HEK293 (cell line): ENCODE data around the gene RPL10A.

Experiments
- CTCF ChIA-PET: fragments of 350-600 bp; formaldehyde crosslinking; extraction: SDS; loops from one replicate; lab custom pipeline; 2021; ENCODE audit warnings: antibody characterized with exemption; lab: Yijun Ruan, JAX
- POLR2A ChIA-PET: fragments of 300-600 bp; formaldehyde crosslinking; extraction: SDS; loops from one replicate; lab custom pipeline; 2020; ENCODE audit warnings: antibody characterized with exemption, inconsistent platforms; lab: Yijun Ruan, JAX
- H3K27ac ChIP-seq: fragments of 200-500 bp; sonication (Bioruptor generic); 2 replicates; pipeline ENCODE4 v1.5.1; 2014; ENCODE audit warnings: low read depth, low read length, control low read depth, inconsistent platforms; ENCODE audit errors: extremely low read depth
- H3K36me3 ChIP-seq, 2 experiments: fragments of 200-500 bp in 1 of 2; sonication (Bioruptor generic) in 1 of 2; 1 replicate in 1 of 2; 2 replicates in 1 of 2; pipeline ENCODE4 v1.5.1; 2014 to 2017; ENCODE audit warnings: inconsistent platforms in 2 of 2, low read length in 2 of 2; ENCODE audit not compliant: control insufficient read depth in 2 of 2, insufficient read depth in 1 of 2
- H3K4me1 ChIP-seq: fragments of 200-500 bp; sonication (Bioruptor generic); 2 replicates; pipeline ENCODE4 v1.5.1; 2014; ENCODE audit warnings: mild to moderate bottlenecking, low read length, inconsistent platforms; ENCODE audit not compliant: control insufficient read depth, insufficient read depth
- H3K4me3 ChIP-seq: 2 replicates; pipeline ENCODE4 v1.5.1; 2011; ENCODE audit warnings: low read depth, mild to moderate bottlenecking, control low read depth, low read length, moderate library complexity
- H3K9me3 ChIP-seq: fragments of 200-500 bp; sonication (Bioruptor generic); 2 replicates; pipeline ENCODE4 v1.5.1; 2014; ENCODE audit warnings: low read depth, low read length, inconsistent platforms; ENCODE audit not compliant: control insufficient read depth, insufficient read depth
- EGR2 ChIP-seq: fragments of 450-650 bp; formaldehyde crosslinking; IDR thresholded peaks from 2 replicates; pipeline ENCODE4 v1.5.1; 2016; ENCODE audit warnings: low read depth, missing biosample characterization, missing genetic modification characterization
- KLF10 ChIP-seq: fragments of 450-650 bp; IDR thresholded peaks from 2 replicates; pipeline ENCODE4 v1.5.1; 2018; ENCODE audit warnings: missing biosample characterization, mild to moderate bottlenecking, missing genetic modification characterization
- KLF7 ChIP-seq: fragments of 450-650 bp; formaldehyde crosslinking; IDR thresholded peaks from 2 replicates; pipeline ENCODE4 v1.5.1; 2016; ENCODE audit warnings: missing biosample characterization, missing genetic modification characterization, borderline replicate concordance
- KLF9 ChIP-seq: fragments of 450-650 bp; formaldehyde crosslinking; IDR thresholded peaks from 2 replicates; pipeline ENCODE4 v1.5.1; 2016; ENCODE audit warnings: missing biosample characterization, missing genetic modification characterization, low read depth
- PRDM1 ChIP-seq: fragments of 450-650 bp; formaldehyde crosslinking; IDR thresholded peaks from 2 replicates; pipeline ENCODE4; 2016; ENCODE audit warnings: missing biosample characterization, missing genetic modification characterization
- REPIN1 ChIP-seq: fragments of 450-650 bp; formaldehyde crosslinking; IDR thresholded peaks from 2 replicates; pipeline ENCODE4 v1.5.1; 2017; ENCODE audit warnings: missing biosample characterization, missing genetic modification characterization, low read depth
- SCRT2 ChIP-seq: fragments of 450-650 bp; formaldehyde crosslinking; IDR thresholded peaks from 2 replicates; pipeline ENCODE4 v1.5.1; 2016; ENCODE audit warnings: missing biosample characterization, missing genetic modification characterization
- SP3 ChIP-seq: fragments of 450-650 bp; formaldehyde crosslinking; IDR thresholded peaks from 2 replicates; pipeline ENCODE4 v1.5.1; 2016; ENCODE audit warnings: missing biosample characterization, missing genetic modification characterization
- SP7 ChIP-seq: fragments of 450-650 bp; formaldehyde crosslinking; IDR thresholded peaks from 2 replicates; pipeline ENCODE4 v1.5.1; 2016; ENCODE audit warnings: missing biosample characterization, missing genetic modification characterization
- TCF7L2 ChIP-seq: IDR thresholded peaks from 2 replicates; pipeline ENCODE4 v1.6.1; 2011; ENCODE audit warnings: low read depth, mild to moderate bottlenecking, inconsistent platforms, low read length, moderate library complexity, borderline replicate concordance
- WT1 ChIP-seq: fragments of 450-650 bp; formaldehyde crosslinking; IDR thresholded peaks from 2 replicates; pipeline ENCODE4 v1.5.1; 2016; ENCODE audit warnings: missing biosample characterization, missing genetic modification characterization
- ZEB2 ChIP-seq: fragments of 450-650 bp; formaldehyde crosslinking; IDR thresholded peaks from 2 replicates; pipeline ENCODE4 v1.5.1; 2016; ENCODE audit warnings: missing biosample characterization, missing genetic modification characterization
- ZFHX2 ChIP-seq: fragments of 450-650 bp; formaldehyde crosslinking; conservative IDR thresholded peaks from 2 replicates; pipeline ENCODE4 v1.5.1; 2016; ENCODE audit warnings: missing biosample characterization, missing genetic modification characterization
- ZFP37 ChIP-seq: fragments of 450-650 bp; formaldehyde crosslinking; IDR thresholded peaks from 2 replicates; pipeline ENCODE4 v1.5.1; 2016; ENCODE audit warnings: missing biosample characterization, missing genetic modification characterization
- ZNF184 ChIP-seq: fragments of 450-650 bp; IDR thresholded peaks from 2 replicates; pipeline ENCODE4 v1.5.1; 2018; ENCODE audit warnings: missing biosample characterization, mild to moderate bottlenecking, missing genetic modification characterization
- ZNF335 ChIP-seq: fragments of 450-650 bp; formaldehyde crosslinking; conservative IDR thresholded peaks from 2 replicates; pipeline ENCODE4 v1.5.1; 2016; ENCODE audit warnings: missing biosample characterization, missing genetic modification characterization
- ZNF341 ChIP-seq: fragments of 450-650 bp; formaldehyde crosslinking; IDR thresholded peaks from 2 replicates; pipeline ENCODE4; 2016; ENCODE audit warnings: low read depth, missing biosample characterization, missing genetic modification characterization
- ZNF366 ChIP-seq: fragments of 450-650 bp; formaldehyde crosslinking; conservative IDR thresholded peaks from 2 replicates; pipeline ENCODE4 v1.5.1; 2016; ENCODE audit warnings: missing biosample characterization, missing genetic modification characterization
- ZNF561 ChIP-seq: fragments of 450-650 bp; IDR thresholded peaks from 2 replicates; pipeline ENCODE4 v1.5.1; 2018; ENCODE audit warnings: missing biosample characterization, missing genetic modification characterization, borderline replicate concordance
- ZNF596 ChIP-seq: fragments of 450-650 bp; IDR thresholded peaks from 2 replicates; pipeline ENCODE4 v1.5.0; 2018; ENCODE audit warnings: missing biosample characterization, mild to moderate bottlenecking, missing genetic modification characterization, moderate library complexity
- ZNF660 ChIP-seq: fragments of 450-650 bp; IDR thresholded peaks from 2 replicates; pipeline ENCODE4 v1.5.1; 2018; ENCODE audit warnings: missing biosample characterization, mild to moderate bottlenecking, missing genetic modification characterization
- ZNF677 ChIP-seq: fragments of 450-650 bp; IDR thresholded peaks from 2 replicates; pipeline ENCODE4 v1.5.0; 2018; ENCODE audit warnings: missing biosample characterization, mild to moderate bottlenecking, missing genetic modification characterization, moderate library complexity
- ZNF76 ChIP-seq: fragments of 450-650 bp; formaldehyde crosslinking; IDR thresholded peaks from 2 replicates; pipeline ENCODE4; 2016; ENCODE audit warnings: low read depth, missing biosample characterization, missing genetic modification characterization, borderline replicate concordance
- ZSCAN30 ChIP-seq: fragments of 450-650 bp; IDR thresholded peaks from 2 replicates; pipeline ENCODE4 v1.5.1; 2018; ENCODE audit warnings: missing biosample characterization, mild to moderate bottlenecking, missing genetic modification characterization, moderate library complexity
- ZXDB ChIP-seq: fragments of 450-650 bp; formaldehyde crosslinking; IDR thresholded peaks from 2 replicates; pipeline ENCODE4 v1.5.1; 2016; ENCODE audit warnings: missing biosample characterization, missing genetic modification characterization
- TF ChIP-seq, protein P1 (sequence below): fragments of 450-650 bp; formaldehyde crosslinking; IDR thresholded peaks from 2 replicates; pipeline ENCODE4 v1.5.1; 2016; ENCODE audit warnings: missing biosample characterization, missing genetic modification characterization

RPL10A gene

DNA sequence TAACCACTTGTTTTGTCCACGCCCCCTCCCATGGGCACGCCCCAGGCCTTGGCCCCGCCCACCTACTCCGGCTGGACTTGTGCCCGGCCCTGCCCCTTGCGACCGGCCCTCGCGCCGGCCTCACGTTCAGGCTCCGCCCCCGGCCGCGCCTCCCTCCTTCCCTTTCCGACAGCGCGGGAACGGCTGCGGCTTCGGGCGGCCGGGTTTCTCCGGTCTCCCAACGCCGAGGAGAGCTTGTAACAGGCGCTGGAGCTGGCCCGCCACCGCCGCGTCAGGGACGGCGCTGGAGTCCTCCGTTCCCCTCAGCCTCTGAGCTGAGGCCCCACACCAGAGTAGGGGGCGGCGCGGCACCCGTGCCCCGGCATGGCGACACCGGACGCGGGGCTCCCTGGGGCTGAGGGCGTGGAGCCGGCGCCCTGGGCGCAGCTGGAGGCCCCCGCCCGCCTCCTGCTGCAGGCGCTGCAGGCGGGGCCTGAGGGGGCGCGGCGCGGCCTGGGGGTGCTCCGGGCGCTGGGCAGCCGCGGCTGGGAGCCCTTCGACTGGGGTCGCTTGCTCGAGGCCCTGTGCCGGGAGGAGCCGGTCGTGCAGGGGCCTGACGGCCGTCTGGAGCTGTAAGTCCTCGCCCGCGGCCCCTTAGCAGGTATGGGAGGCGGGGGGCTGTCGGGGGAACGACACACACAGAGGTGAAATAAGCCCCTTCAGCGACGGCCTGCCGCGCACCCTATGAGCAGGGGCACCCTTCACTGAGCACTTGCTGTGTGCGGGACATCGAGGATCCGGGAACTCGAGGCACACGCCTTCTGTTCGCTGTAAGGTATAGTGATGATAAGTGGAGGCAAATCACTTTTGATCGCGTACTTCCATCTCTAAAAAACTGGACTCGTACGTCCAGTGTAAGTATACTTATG lies 15.8 kb upstream of the RPL10A start, which contains the start of gene FANCE (continued):
- TF ChIP-seq TCF7L2 (no peak), KLF10 (tag by site-specific recombination) (peak; percentile 100), ZXDB (peak; percentile 72), WT1 (tag by site-specific recombination) (peak; percentile 37; the same call in 1 of the 2 replicates), ZEB2 (tag by site-specific recombination) (peak; percentile 69), ZNF677 (tag by site-specific recombination) (peak; percentile 67), KLF7 (tag by site-specific recombination) (peak; percentile 58), ZNF660 (peak; percentile 86; the same call in 1 of the 2 replicates), ZFP37 (no peak), SP3 (peak; percentile 97), ZNF76 (tag by site-specific recombination) (peak; percentile 56; the same call in 1 of the 2 replicates), ZNF596 (tag by site-specific recombination) (0 out of 2 replicates have a peak, but pooled peaks have one; percentile 10), PRDM1 (tag by site-specific recombination) (0 out of 2 replicates have a peak, but pooled peaks have one; percentile 11), REPIN1 (tag by site-specific recombination) (no peak), SCRT2 (tag by site-specific recombination) (peak; percentile 49; the same call in 1 of the 2 replicates), EGR2 (tag by site-specific recombination) (peak; percentile 77), SP7 (tag by site-specific recombination) (peak; percentile 81), ZNF366 (tag by site-specific recombination) (peak; percentile 91), ZNF184 (tag by site-specific recombination) (0 out of 2 replicates have a peak, but pooled peaks have one; percentile 7), ZSCAN30 (tag by site-specific recombination) (no peak; the same call in 1 of the 2 replicates), ZNF341 (tag by site-specific recombination) (peak; percentile 87), KLF9 (tag by site-specific recombination) (peak; percentile 99), ZFHX2 (tag by site-specific recombination) (peak; percentile 89), ZNF561 (peak; percentile 93)
- TF ChIP-seq, protein P1, sequence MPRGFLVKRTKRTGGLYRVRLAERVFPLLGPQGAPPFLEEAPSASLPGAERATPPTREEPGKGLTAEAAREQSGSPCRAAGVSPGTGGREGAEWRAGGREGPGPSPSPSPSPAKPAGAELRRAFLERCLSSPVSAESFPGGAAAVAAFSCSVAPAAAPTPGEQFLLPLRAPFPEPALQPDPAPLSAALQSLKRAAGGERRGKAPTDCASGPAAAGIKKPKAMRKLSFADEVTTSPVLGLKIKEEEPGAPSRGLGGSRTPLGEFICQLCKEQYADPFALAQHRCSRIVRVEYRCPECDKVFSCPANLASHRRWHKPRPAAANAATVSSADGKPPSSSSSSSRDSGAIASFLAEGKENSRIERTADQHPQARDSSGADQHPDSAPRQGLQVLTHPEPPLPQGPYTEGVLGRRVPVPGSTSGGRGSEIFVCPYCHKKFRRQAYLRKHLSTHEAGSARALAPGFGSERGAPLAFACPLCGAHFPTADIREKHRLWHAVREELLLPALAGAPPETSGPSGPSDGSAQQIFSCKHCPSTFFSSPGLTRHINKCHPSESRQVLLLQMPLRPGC (tag by site-specific recombination) = peak; percentile 44; the same call in 1 of the 2 replicates

DNA sequence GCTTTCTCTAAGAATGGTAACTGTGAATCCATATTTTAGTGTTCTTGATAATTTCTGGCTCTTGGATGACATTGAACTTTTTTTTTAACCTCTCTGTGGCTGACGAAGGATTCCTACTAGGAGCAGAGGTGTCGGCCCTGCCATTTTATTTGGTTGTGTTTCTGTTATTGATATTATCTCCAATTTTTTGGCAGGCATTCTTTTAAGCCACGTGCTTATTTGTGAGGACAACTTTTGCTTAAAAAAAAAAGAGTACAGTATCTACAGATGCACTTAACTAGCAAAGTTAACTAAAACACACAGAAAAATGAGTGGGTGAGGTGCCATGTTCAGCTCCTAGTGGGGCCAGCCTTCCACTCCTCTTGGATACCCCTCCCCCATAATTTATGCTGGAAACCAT lies 15.0 kb upstream of the RPL10A start:
- peak overlapping the region; percentile 78 for H3K4me3 ChIP-seq
- peaks cover 23% of the 10 kb centered on the region for H3K4me1 ChIP-seq
- POLR2A ChIA-PET = interaction anchor here (0.7 to 5.8 kb wide), 5 partner anchors 17 to 194 kb away, joined by 3 to 56 read pairs (median 7); partner anchors contain the start of genes RPL10A and ZNF76
- peaks cover 4 to 27% of the 10 kb centered on the region in 2 experiments; a peak in 2 of 3 replicates for H3K36me3 ChIP-seq
- no peaks in the 10 kb centered on the region for H3K9me3 ChIP-seq
- TF ChIP-seq SCRT2 (tag by site-specific recombination) (no peak), ZFHX2 (tag by site-specific recombination) (0 out of 2 replicates have a peak, but pooled peaks have one; percentile 4), ZNF335 (tag by site-specific recombination) (peak; percentile 45)
- H3K27ac ChIP-seq = no peak overlapping the region
- CTCF ChIA-PET = interaction anchor here (0.7 to 10.3 kb wide), 8 partner anchors 14 to 867 kb away, joined by 3 to 149 read pairs (median 4); partner anchors contain the start of genes PPARD and RPL10A
